Large intestine (tissue), 3 donors: ENCODE measurements around the gene ZDHHC14. TPM values are rescaled to one million over a fixed set of nuclear protein-coding genes. Genes with fewer than 3 reads are reported as not detected.
"Not testable (repeated sequence)": the region's sequence is repeated elsewhere in the genome, so short reads cannot be mapped to it uniquely, and the experiment has no call there.

Source experiments
- DNase-seq, 2 donors: peaks; one replicate each; pipeline versions ENCODE4 v3.0.0 to v3.0.0-alpha.2; 2013
- H3K27ac ChIP-seq: one replicate; pipeline ENCODE4 v1.5.1; 2013; ENCODE audit warnings: low read length
- H3K27me3 ChIP-seq: 2 replicates; pipeline ENCODE4 v1.6.1; 2013; ENCODE audit warnings: low read length; ENCODE audit not compliant: control insufficient read depth, insufficient read depth
- H3K36me3 ChIP-seq: 2 replicates; pipeline ENCODE4 v1.6.1; 2013; ENCODE audit warnings: low read length; ENCODE audit not compliant: control insufficient read depth, insufficient read depth
- H3K4me1 ChIP-seq: one replicate; pipeline ENCODE4 v1.6.1; 2013; ENCODE audit warnings: low read length; ENCODE audit not compliant: control insufficient read depth, insufficient read depth
- H3K4me3 ChIP-seq: one replicate; pipeline ENCODE4 v1.5.1; 2013; ENCODE audit warnings: low read length
- H3K9me3 ChIP-seq: one replicate; pipeline ENCODE4 v1.6.1; 2013; ENCODE audit warnings: mild to moderate bottlenecking, low read depth, low read length, moderate library complexity; ENCODE audit not compliant: control insufficient read depth
- WGBS: methylation state at CpG from one replicate; pipeline ENCODE4 v1.1.5; 2013; ENCODE audit warnings: low lambda C conversion rate; ENCODE audit not compliant: insufficient coverage; 5-methylcytosine and 5-hydroxymethylcytosine counted together
- polyA plus RNA-seq: library from polyadenylated mRNA; unstranded; fragments of 120-200 nt; gene quantifications from one replicate; pipeline ENCODE4 v1.2.1, GENCODE V29; 2013

Gene ZDHHC14
- polyA plus RNA-seq, 1 donor, result 26.5 TPM

DNA sequence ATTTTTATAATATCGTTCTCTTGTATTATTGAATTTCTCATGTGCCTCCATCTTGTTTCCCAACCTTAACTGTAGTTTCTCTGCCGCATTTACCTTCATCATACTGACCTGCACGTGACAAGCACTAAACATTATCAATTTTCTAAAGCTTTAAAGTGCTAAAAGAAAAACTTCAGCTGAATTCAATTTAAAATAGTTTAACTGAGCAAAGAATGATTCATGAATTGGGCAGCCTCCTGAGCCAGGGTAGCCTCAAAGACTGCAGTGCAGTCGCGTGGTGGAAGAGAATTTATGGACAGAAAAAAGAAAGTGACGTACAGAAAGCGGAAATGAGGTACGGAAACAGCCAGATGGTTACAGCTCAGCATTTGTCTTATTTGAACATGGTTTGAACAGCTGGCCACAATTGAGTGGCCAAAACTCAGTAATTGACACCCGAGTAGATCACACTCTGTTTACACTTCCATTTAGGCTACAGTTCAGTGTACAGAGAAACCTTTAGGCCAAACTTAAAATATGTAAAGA is 4.2 kb upstream of the ZDHHC14 start:
- DNase-seq, result no peak

DNA sequence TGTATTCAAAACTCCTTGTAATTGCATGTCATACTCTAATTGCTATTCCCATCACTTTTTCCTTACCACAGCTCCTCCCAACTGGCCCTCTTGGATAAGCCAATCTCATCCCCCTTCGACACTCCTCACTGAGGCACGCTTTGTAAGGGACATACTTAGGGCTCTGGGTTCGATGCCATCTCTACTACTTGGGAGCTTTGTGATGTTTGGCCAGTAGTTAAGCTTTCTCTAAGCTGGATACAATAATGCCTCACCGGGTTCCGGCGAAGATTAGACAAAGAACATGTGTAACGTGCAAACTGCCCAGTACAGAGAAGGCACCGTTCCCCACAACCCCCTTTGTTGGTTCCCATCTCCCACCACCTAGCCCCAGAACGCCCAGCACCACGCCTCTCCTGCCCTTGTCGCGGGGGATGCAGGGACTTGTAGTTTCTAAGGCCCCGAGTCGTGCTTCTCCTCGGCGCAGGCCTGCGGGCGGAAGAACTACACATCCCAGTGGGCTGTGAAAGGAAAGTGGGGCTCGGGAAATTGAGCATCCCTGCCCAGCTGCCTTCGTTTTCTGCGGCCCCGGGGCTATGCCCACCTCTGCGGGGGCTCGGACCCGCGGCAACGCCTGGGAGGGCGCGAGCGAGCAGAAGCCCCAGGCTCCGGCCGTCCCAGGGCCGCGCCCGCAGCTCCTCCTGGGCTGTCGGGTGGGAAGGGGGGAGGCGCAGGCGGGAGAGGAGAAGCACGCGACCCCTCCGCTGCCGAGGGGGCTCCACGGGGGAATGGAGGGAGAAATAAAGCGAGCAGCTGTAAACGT is 1.1 kb upstream of the ZDHHC14 start:
- peak overlapping the region; percentile 92 for H3K4me3 ChIP-seq
- H3K27me3 ChIP-seq, result no peaks in the 10 kb centered on the region
- peak overlapping the region; percentile 90 for H3K27ac ChIP-seq
- no peaks in the 10 kb centered on the region for H3K9me3 ChIP-seq
- peaks cover 17% of the 10 kb centered on the region for H3K4me1 ChIP-seq
- H3K36me3 ChIP-seq, result no peaks in the 10 kb centered on the region
- DNase-seq, result peak; percentile 87 to 91
- no CpG with 5 or more reads among the region's 45 CpGs for WGBS

More for the DNA sequence above, 4.2 kb upstream of the ZDHHC14 start:
- Histone ChIP-seq H3K4me3 (no peak overlapping the region), H3K27ac (no peak overlapping the region), H3K4me1 (peaks cover 3% of the 10 kb centered on the region), H3K27me3 (no peaks in the 10 kb centered on the region), H3K9me3 (no peaks in the 10 kb centered on the region), H3K36me3 (no peaks in the 10 kb centered on the region)
- 88% methylated on average over 7 of the region's 9 CpGs for WGBS

DNA sequence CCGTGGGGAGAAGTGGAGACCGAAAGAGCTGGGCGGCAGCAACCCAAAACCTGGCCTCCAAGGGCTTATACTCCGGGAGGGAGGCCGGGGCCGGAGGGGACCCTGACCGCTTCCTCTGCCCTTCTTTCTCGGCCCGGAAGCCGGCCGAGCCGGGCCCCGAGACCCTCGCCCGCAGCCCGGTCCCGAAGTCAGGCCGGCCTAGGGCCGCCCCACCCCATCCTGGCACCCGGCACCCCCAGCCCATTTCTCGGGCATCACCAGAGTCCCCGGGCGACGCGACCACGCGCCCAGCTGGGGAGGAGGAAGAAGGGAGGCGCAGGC is 572 bp upstream of the ZDHHC14 start:
- H3K27ac ChIP-seq, result peak overlapping the region; percentile 90
- no peaks in the 10 kb centered on the region for H3K9me3 ChIP-seq
- H3K27me3 ChIP-seq, result no peaks in the 10 kb centered on the region
- no peaks in the 10 kb centered on the region for H3K36me3 ChIP-seq
- no CpG with 5 or more reads among the region's 28 CpGs for WGBS
- H3K4me3 ChIP-seq, result peak overlapping the region; percentile 92
- no peak for DNase-seq
- H3K4me1 ChIP-seq, result peaks cover 17% of the 10 kb centered on the region

DNA sequence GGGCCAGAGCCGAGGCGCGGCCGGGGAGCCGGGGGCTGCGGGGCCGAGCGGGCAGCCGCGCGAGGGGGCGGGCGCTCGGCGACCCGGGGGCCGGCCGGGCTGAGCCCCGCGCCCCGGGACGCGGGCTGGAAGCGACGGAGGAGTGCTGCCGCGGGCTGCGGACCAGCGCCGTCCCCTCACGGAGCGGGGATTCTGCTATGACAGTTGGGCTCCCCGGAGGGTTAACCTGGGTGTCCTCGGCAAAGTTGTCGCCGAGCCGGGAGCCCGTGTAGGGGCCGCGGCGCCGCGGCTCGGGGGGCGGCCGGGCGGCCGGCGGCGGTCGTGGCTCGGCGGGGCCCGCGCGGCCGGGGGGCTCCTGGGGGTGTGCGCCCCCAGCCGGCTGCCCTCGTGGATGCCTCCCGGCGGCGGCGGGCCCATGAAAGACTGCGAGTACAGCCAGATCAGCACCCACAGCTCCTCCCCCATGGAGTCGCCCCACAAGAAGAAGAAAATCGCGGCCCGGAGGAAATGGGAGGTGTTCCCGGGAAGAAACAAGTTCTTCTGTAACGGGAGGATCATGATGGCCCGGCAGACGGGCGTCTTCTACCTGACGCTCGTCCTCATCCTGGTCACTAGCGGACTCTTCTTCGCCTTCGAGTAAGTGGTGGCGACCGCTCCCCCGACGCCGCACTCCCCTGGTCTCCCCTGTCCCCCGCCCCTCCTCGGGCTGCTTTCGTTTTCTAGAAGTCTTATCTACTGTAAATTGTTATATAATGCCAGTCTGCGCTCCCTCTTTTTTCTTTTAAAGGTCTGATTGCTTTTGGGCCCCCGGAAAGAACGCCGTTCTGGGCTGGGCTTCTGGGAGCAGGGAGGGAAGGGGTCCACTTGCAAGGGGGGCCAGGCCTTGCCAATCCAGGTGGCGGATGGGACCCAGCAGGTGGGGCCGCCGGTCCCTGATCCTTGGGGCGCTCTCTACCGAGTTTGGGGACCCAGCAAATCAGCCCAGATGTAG is 936 bp downstream of the ZDHHC14 start:
- Histone ChIP-seq H3K4me3 (peak overlapping the region; percentile 79), H3K9me3 (no peaks in the 10 kb centered on the region), H3K36me3 (no peaks in the 10 kb centered on the region), H3K4me1 (peaks cover 17% of the 10 kb centered on the region), H3K27me3 (no peaks in the 10 kb centered on the region), H3K27ac (peak overlapping the region; percentile 90)
- WGBS, result 0% methylated on average over 4 of the region's 96 CpGs
- DNase-seq, result peak; percentile 33 to 75

DNA sequence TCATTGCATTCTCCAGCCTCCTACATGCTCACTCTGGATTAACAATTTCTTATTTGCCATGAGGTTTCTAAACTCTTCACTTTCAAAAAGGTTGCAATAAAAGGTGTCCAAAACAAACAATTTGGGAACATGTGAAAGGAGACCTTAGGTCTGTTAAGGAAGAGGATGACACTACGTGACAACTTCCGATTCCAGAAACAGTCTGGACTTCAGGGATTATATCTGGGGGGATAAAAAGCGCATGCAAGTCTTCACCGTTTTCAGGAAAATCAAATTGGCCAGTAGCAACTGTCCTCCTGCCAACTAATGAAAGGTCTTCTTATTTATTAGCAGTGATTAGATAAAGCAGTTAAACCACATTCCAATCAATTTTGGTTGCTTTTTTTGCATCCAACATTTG is 1.8 kb downstream of the ZDHHC14 start:
- H3K36me3 ChIP-seq, result no peaks in the 10 kb centered on the region
- H3K4me1 ChIP-seq, result peaks cover 17% of the 10 kb centered on the region
- DNase-seq, result no peak
- WGBS, result no CpG with 5 or more reads among the region's 4 CpGs
- no peaks in the 10 kb centered on the region for H3K27me3 ChIP-seq
- peak overlapping the region; percentile 79 for H3K4me3 ChIP-seq
- no peaks in the 10 kb centered on the region for H3K9me3 ChIP-seq
- H3K27ac ChIP-seq, result peak overlapping the region; percentile 85

DNA sequence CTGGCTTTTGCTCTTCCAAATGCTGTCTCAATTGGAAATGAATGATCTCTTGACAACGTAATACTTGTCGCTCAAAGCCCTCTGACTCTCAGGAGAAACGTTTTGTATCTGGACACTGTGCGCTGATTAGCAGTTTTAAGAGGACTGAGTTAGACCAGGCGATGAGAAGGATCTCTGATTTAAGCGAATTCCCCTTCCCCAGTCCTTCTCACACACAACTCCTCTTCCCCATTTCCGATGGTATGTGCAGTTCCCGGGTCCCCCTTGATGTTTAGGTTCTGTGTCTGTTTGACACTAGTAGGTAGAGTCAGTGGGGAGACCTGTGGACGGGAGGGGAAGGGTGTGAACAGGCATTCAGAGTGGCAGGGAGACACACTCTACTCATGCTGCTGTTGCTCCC is 2.5 kb downstream of the ZDHHC14 start:
- Histone ChIP-seq H3K4me3 (peak overlapping the region; percentile 79), H3K36me3 (no peaks in the 10 kb centered on the region), H3K4me1 (peaks cover 17% of the 10 kb centered on the region), H3K27ac (no peak overlapping the region), H3K9me3 (no peaks in the 10 kb centered on the region), H3K27me3 (no peaks in the 10 kb centered on the region)
- peak in 1 of 2 donors; percentile 15 for DNase-seq
- no CpG with 5 or more reads among the region's 9 CpGs for WGBS

DNA sequence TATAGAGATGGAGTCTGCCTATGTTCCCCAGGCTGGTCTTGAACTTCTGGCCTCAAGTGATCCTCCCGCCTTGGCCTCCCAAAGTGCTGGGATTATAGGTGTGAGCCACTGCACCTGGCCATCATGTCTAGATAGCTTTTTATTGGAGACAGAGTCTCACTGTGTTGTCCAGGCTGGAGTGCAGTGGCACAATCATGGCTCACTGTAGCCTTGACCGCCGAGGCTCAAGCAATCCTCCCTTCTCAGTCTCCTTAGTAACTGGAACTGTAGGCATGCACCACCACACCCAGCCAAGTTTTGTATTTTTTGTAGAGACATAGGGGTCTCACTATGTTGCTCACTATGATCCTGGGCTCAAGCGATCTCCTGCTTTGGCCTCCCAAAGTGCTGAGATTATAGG is 4.0 kb downstream of the ZDHHC14 start:
- WGBS, result no CpG with 5 or more reads among the region's 4 CpGs
- H3K27me3 ChIP-seq, H3K27ac ChIP-seq, H3K36me3 ChIP-seq, H3K9me3 ChIP-seq, DNase-seq, H3K4me3 ChIP-seq: not testable (repeated sequence)
- H3K4me1 ChIP-seq, result peaks cover 14% of the 10 kb centered on the region

DNA sequence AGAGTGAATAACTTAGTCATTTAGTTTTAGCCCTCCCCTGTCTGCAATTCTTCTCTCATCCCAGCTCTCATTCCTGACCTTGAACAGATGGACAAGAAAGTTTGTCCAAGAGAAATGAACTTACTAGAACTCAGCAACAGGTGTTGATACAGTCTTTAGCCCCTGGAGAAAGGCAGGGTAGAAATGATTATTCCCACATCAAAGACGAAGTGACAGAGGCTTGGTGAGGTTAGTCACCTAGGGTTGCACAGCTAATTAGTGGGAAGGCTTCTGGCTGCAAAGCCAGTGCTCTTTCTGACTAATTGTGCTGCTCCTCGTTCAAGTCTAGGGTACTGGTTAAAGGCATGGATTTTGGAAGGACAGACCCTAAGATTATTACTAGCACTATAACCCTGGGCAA is 4.5 kb downstream of the ZDHHC14 start:
- H3K36me3 ChIP-seq, result no peaks in the 10 kb centered on the region
- H3K27me3 ChIP-seq, result no peaks in the 10 kb centered on the region
- H3K9me3 ChIP-seq, result peaks cover 7% of the 10 kb centered on the region
- peaks cover 14% of the 10 kb centered on the region for H3K4me1 ChIP-seq
- H3K4me3 ChIP-seq, result no peak overlapping the region
- WGBS, result no CpG with 5 or more reads among the region's 2 CpGs
- no peak overlapping the region for H3K27ac ChIP-seq
- DNase-seq, result no peak

DNA sequence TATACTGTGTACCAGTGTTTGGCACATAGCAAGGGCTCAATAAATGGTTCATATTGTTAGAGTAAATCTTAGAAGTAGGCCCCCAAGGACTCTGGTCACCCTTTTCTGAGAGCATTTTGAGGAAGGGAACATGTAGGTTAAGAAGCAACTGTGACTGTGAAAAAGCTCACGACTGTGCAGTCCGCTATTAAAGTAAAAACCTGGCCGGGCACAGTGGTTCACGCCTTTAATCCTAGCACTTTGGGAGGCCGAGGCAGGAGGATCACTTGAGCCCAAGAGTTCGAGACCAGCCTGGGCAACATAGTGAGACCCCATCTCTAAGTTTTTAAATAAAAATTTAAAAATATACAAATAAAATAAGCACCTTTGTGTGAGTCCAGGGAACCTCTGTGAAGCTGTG is 5.0 kb downstream of the ZDHHC14 start:
- Histone ChIP-seq H3K9me3 (peaks cover 8% of the 10 kb centered on the region), H3K36me3 (no peaks in the 10 kb centered on the region), H3K27me3 (no peaks in the 10 kb centered on the region), H3K4me3 (no peak overlapping the region), H3K4me1 (peaks cover 14% of the 10 kb centered on the region), H3K27ac (no peak overlapping the region)
- DNase-seq, result no peak
- no CpG with 5 or more reads among the region's 6 CpGs for WGBS

DNA sequence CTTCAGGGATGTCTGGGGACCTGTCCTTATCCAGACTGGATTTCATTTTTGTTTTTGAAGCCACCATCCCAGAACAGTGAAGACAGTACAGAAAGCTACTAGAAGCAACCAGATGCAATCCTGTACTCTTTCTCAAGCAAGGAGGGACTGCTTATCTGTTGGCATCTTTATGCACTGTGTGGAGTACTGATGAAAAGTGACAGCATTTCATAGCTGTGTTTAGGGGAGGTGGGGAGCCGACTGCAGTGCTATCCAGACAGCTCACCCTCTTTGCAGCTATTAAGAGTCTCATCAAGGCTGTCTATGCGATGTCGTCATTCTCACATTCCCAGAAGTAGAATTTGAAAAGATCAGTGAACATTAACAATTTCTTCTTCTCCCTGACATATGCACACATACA is 5.5 kb downstream of the ZDHHC14 start:
- Histone ChIP-seq H3K27me3 (no peaks in the 10 kb centered on the region), H3K36me3 (no peaks in the 10 kb centered on the region), H3K4me1 (peaks cover 14% of the 10 kb centered on the region), H3K4me3 (no peak overlapping the region), H3K9me3 (peaks cover 8% of the 10 kb centered on the region), H3K27ac (no peak overlapping the region)
- WGBS, result no CpG with 5 or more reads among the region's 3 CpGs
- no peak for DNase-seq
